GM10266 (cell line): Measurements from ENCODE around the gene ATG101.
A peak's percentile ranks its signal among the peaks of the same experiment; 100 is the strongest.

ENCODE experiments used
- DNase-seq: peaks from one replicate; pipeline ENCODE4 v3.0.0; 2012; ENCODE audit errors: extremely low spot score
- TF ChIP-seq, protein P1 (sequence below): IDR thresholded peaks from 2 replicates; pipeline ENCODE4 v1.5.1; 2012; ENCODE audit warnings: mild to moderate bottlenecking, low read depth; ENCODE audit not compliant: control insufficient read depth, insufficient read depth; ENCODE audit errors: missing control alignments

Gene ATG101, protein sequence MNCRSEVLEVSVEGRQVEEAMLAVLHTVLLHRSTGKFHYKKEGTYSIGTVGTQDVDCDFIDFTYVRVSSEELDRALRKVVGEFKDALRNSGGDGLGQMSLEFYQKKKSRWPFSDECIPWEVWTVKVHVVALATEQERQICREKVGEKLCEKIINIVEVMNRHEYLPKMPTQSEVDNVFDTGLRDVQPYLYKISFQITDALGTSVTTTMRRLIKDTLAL

DNA sequence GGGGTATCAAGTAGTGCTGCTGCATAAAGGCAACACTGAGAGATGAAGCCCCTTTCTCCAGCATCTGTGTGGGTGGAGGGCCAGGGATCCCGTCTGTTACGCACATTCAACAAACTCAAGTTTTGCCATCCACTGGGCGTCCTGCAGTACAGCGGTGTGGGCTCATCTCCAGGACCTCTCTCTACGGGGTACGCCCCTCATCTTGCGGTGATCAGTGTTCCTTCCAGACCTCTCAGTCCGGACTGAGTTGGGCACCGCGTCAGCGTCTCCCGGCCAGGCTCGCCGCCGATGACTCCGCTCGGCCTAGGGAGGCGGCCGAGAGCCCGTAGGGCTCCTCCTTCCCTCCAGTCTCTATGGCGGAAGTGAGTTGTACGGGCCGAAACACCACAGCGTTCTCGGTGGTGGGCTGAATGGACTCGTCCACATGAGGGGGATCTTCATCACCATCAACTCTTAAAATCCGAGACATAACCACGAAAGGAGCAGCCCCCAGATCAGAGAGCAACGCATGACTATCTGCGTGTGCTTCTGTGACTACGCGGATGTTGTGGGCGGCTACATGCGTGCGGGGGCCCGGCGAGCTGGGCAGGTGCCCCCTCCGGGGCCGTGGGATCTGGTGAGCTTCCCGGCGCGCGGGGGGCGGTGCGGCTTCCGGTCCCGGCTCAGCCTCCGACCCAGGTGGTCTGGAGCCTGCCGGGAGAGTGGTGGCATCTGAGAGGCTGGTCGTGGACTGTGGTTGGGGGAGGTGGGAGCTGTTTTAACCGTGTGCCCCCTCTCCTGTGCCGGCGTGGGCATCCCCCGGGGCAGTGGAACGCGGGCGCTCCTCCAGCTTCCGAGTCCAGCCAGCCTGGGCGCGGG, at the start of gene ATG101:
Gene ATG101 (plus strand): TSS at position 652 of the 858 bp plus-strand sequence. CDS start 3,673 bp downstream, outside the sequence.
- peak; percentile 96 for DNase-seq
- TF ChIP-seq, protein P1, sequence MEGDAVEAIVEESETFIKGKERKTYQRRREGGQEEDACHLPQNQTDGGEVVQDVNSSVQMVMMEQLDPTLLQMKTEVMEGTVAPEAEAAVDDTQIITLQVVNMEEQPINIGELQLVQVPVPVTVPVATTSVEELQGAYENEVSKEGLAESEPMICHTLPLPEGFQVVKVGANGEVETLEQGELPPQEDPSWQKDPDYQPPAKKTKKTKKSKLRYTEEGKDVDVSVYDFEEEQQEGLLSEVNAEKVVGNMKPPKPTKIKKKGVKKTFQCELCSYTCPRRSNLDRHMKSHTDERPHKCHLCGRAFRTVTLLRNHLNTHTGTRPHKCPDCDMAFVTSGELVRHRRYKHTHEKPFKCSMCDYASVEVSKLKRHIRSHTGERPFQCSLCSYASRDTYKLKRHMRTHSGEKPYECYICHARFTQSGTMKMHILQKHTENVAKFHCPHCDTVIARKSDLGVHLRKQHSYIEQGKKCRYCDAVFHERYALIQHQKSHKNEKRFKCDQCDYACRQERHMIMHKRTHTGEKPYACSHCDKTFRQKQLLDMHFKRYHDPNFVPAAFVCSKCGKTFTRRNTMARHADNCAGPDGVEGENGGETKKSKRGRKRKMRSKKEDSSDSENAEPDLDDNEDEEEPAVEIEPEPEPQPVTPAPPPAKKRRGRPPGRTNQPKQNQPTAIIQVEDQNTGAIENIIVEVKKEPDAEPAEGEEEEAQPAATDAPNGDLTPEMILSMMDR = peak; percentile 93

GRCh38 chr12:52020539-52021336, 49.0 kb upstream of the ATG101 start:
- TF ChIP-seq, protein P1 = peak; percentile 78
- DNase-seq = peak; percentile 82

- TF ChIP-seq, protein P1 = no peak
- DNase-seq = no peak
These were observed 47.0 kb upstream of the ATG101 start for GRCh38 chr12:52022841-52023181.

GRCh38 chr12:52023182-52023975, 46.4 kb upstream of the ATG101 start:
- DNase-seq = peak; percentile 94
- TF ChIP-seq, protein P1 = peak; percentile 93

GRCh38 chr12:52023976-52024688, 45.6 kb upstream of the ATG101 start:
- no peak for DNase-seq
- TF ChIP-seq, protein P1 = no peak

DNA sequence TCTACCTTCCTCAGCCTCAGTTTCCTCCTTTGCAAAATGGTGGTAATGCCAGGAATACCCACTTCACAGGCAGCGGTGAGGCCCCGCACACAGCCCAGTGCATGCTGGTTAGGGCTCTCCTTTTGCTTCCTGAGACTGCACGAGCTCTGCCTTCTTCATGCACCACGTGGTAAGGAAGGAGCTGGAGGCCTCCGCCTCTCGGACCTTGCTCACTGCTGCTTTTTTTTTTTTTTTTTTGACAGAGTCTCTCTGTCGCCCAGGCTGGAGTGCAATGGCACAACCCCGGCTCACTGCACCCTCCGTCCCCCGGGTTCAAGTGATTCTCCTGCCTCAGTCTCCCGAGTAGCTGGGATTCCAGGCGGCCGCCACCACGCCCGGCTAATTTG, 44.9 kb upstream of the ATG101 start:
- no peak for DNase-seq

More for the DNA sequence above, 44.9 kb upstream of the ATG101 start:
- TF ChIP-seq, protein P1 = no peak
